Measurements from ENCODE around the gene C1QA.

Gene C1QA

DNA sequence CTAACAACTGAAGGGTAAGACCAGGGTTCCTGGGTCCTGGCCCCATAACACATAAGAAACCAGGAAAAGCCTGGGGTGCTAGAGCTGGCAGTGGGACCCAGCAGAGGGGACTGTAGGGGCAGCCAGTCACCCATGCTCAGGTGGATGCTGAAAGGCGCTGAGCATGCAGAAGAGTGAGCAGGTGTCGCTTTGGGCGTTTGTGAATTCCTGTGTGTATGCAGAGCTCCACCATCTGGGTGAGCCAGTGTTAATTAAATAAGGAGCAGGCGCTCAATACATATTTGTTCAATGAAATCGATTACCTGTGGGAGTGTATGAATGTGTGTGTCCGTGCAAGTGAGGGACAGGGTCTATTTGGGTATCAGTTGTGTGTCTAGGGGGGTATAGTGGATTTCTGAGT, 499 bp downstream of the C1QA start:
- Histone ChIP-seq H4K20me1 (ENCODE audit: insufficient read depth) (no peaks in the 10 kb centered on the region), H3K4me2 (no peak overlapping the region), H3K79me2 (ENCODE audit: insufficient read depth, low read depth) (no peaks in the 10 kb centered on the region), H3K9ac (no peak overlapping the region), H3K27me3 (ENCODE audit: insufficient read depth, low read depth) (peaks cover 28% of the 10 kb centered on the region; the same call in 1 of the 2 replicates), H3K36me3 (ENCODE audit: insufficient read depth) (no peaks in the 10 kb centered on the region), H2AFZ (ENCODE audit: low read depth) (no peak overlapping the region), H3K4me3 (IDR thresholded peaks at IDR 0.05; ENCODE audit: insufficient read depth, low read depth, low read length) (no peak overlapping the region), H3K4me1 (ENCODE audit: low read depth, poor library complexity, severe bottlenecking) (no peaks in the 10 kb centered on the region), H3K27ac (no peak overlapping the region)
- TF ChIP-seq, protein P1, sequence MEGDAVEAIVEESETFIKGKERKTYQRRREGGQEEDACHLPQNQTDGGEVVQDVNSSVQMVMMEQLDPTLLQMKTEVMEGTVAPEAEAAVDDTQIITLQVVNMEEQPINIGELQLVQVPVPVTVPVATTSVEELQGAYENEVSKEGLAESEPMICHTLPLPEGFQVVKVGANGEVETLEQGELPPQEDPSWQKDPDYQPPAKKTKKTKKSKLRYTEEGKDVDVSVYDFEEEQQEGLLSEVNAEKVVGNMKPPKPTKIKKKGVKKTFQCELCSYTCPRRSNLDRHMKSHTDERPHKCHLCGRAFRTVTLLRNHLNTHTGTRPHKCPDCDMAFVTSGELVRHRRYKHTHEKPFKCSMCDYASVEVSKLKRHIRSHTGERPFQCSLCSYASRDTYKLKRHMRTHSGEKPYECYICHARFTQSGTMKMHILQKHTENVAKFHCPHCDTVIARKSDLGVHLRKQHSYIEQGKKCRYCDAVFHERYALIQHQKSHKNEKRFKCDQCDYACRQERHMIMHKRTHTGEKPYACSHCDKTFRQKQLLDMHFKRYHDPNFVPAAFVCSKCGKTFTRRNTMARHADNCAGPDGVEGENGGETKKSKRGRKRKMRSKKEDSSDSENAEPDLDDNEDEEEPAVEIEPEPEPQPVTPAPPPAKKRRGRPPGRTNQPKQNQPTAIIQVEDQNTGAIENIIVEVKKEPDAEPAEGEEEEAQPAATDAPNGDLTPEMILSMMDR (conservative IDR thresholded peaks at IDR 0.05; ENCODE audit: low read depth, low read length): no peak

DNA sequence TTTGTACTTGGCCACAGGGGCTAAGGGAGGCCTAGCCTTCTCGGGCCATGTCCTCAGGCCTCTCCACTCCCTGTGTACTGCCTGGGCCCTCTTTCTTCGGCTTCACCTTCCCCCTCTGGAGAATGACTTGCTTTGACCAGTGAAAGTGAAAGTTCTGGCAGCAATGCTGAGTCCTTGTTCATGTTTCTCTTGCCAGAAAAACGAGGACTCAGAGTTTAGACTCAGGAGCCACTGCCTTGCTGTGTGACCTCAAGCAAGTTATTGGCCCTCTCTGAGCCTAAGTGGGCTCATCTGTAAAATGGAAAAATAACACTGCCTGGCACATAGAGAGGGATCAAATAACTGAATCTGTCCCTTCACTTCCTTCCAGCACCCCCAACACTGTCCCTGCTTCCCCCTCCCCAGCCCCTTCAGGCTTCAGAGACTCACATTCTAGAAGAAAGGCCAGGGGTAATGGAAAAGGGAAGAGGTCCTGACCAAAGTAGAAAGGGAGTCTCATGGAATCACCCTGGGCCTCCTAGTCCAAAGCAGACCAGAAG, 1.5 kb downstream of the C1QA start:
- H3K4me1 ChIP-seq (ENCODE audit: low read depth, poor library complexity, severe bottlenecking): no peaks in the 10 kb centered on the region
- H3K4me3 ChIP-seq (IDR thresholded peaks at IDR 0.05; ENCODE audit: insufficient read depth, low read depth, low read length): no peak overlapping the region
- no peak overlapping the region for H3K27ac ChIP-seq
- TF ChIP-seq, protein P1 (conservative IDR thresholded peaks at IDR 0.05; ENCODE audit: low read depth, low read length): no peak
- H3K79me2 ChIP-seq (ENCODE audit: insufficient read depth, low read depth): no peaks in the 10 kb centered on the region
- no peak overlapping the region for H2AFZ ChIP-seq (ENCODE audit: low read depth)
- no peaks in the 10 kb centered on the region for H3K36me3 ChIP-seq (ENCODE audit: insufficient read depth)
- peaks cover 22% of the 10 kb centered on the region; the same call in 1 of the 2 replicates for H3K27me3 ChIP-seq (ENCODE audit: insufficient read depth, low read depth)
- H4K20me1 ChIP-seq (ENCODE audit: insufficient read depth): no peaks in the 10 kb centered on the region
- no peak overlapping the region for H3K4me2 ChIP-seq
- no peak overlapping the region for H3K9ac ChIP-seq

DNA sequence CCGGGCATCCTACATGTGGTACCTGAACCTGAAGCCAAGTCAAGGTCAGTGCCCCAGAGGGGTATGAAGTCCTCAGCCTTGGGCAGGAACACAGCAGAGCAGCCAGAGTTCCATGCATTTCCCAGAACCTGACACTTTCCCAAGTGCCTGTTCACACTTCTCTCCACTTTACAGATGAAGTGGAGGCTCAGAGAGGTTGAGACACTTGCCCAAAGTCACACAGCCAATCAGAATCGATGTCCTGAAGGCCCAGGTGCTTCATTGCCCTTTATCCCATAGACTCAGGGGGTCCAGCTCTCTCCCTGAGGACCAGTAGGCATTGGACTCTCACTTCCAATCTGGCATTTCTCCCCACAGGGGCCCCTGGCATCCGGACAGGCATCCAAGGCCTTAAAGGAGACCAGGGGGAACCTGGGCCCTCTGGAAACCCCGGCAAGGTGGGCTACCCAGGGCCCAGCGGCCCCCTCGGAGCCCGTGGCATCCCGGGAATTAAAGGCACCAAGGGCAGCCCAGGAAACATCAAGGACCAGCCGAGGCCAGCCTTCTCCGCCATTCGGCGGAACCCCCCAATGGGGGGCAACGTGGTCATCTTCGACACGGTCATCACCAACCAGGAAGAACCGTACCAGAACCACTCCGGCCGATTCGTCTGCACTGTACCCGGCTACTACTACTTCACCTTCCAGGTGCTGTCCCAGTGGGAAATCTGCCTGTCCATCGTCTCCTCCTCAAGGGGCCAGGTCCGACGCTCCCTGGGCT, 2.2 kb downstream of the C1QA start:
- H3K4me1 ChIP-seq (ENCODE audit: low read depth, poor library complexity, severe bottlenecking): no peaks in the 10 kb centered on the region
- H3K4me3 ChIP-seq (IDR thresholded peaks at IDR 0.05; ENCODE audit: insufficient read depth, low read depth, low read length): no peak overlapping the region
- no peaks in the 10 kb centered on the region for H3K79me2 ChIP-seq (ENCODE audit: insufficient read depth, low read depth)
- no peak overlapping the region for H3K27ac ChIP-seq
- peaks cover 20% of the 10 kb centered on the region for H3K27me3 ChIP-seq (ENCODE audit: insufficient read depth, low read depth)
- no peaks in the 10 kb centered on the region for H4K20me1 ChIP-seq (ENCODE audit: insufficient read depth)
- H3K9ac ChIP-seq: no peak overlapping the region
- TF ChIP-seq, protein P1 (conservative IDR thresholded peaks at IDR 0.05; ENCODE audit: low read depth, low read length): no peak
- H3K4me2 ChIP-seq: no peak overlapping the region
- no peak overlapping the region for H2AFZ ChIP-seq (ENCODE audit: low read depth)
- H3K36me3 ChIP-seq (ENCODE audit: insufficient read depth): no peaks in the 10 kb centered on the region

DNA sequence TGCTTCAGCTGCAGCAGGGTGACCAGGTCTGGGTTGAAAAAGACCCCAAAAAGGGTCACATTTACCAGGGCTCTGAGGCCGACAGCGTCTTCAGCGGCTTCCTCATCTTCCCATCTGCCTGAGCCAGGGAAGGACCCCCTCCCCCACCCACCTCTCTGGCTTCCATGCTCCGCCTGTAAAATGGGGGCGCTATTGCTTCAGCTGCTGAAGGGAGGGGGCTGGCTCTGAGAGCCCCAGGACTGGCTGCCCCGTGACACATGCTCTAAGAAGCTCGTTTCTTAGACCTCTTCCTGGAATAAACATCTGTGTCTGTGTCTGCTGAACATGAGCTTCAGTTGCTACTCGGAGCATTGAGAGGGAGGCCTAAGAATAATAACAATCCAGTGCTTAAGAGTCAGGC, 2.9 kb downstream of the C1QA start:
- Histone ChIP-seq H3K4me1 (ENCODE audit: low read depth, poor library complexity, severe bottlenecking) (no peaks in the 10 kb centered on the region), H3K79me2 (ENCODE audit: insufficient read depth, low read depth) (no peaks in the 10 kb centered on the region), H3K9ac (no peak overlapping the region)

More for the DNA sequence above, 2.9 kb downstream of the C1QA start:
- Histone ChIP-seq H3K27me3 (ENCODE audit: insufficient read depth, low read depth) (peaks cover 22% of the 10 kb centered on the region), H3K27ac (no peak overlapping the region), H2AFZ (ENCODE audit: low read depth) (no peak overlapping the region), H3K4me3 (IDR thresholded peaks at IDR 0.05; ENCODE audit: insufficient read depth, low read depth, low read length) (no peak overlapping the region), H4K20me1 (ENCODE audit: insufficient read depth) (no peaks in the 10 kb centered on the region), H3K36me3 (ENCODE audit: insufficient read depth) (no peaks in the 10 kb centered on the region), H3K4me2 (no peak overlapping the region)
- TF ChIP-seq, protein P1 (conservative IDR thresholded peaks at IDR 0.05; ENCODE audit: low read depth, low read length): no peak
